RWPE1 (cell line): ENCODE measurements around the gene LAMA2.

ENCODE experiments used
- CTCF ChIA-PET: fragments of 350-600 bp; sonication (Branson Sonifier 250); formaldehyde crosslinking; extraction: SDS; loops from one replicate; lab custom pipeline; 2021; lab: Yijun Ruan, JAX
- POLR2A ChIA-PET: fragments of 400-600 bp; formaldehyde crosslinking; extraction: SDS; loops from one replicate; lab custom pipeline; 2020; ENCODE audit warnings: antibody characterized with exemption; ENCODE audit not compliant: low non-redundant PET; lab: Yijun Ruan, JAX
- DNase-seq: peaks from one replicate; pipeline ENCODE4 v3.0.0; 2012; ENCODE audit warnings: low spot score
- H3K27ac ChIP-seq: fragments of 450-650 bp; 2 replicates; pipeline ENCODE4 v1.5.1; 2017
- CTCF ChIP-seq: fragments of 450-650 bp; conservative IDR thresholded peaks from 2 replicates; pipeline ENCODE4 v1.5.1; 2017; ENCODE audit warnings: low read depth, mild to moderate bottlenecking

The LAMA2 gene

GRCh38 chr6:129276986-129277385, 394.0 kb downstream of the LAMA2 start:
- no peak for DNase-seq
- TF ChIP-seq CTCF = no peak
- ChIA-PET POLR2A (no interaction called here), CTCF (no interaction called here)
- no peak overlapping the region for H3K27ac ChIP-seq

- TF ChIP-seq CTCF = no peak
- H3K27ac ChIP-seq = no peak overlapping the region
- POLR2A ChIA-PET = no interaction called here
- no peak for DNase-seq
- CTCF ChIA-PET = interaction anchor here (0.5 kb wide), 1 partner anchor 75 kb away, joined by 3 read pairs; no protein-coding TSS in a partner anchor
Observed at GRCh38 chr6:129279343-129280292, 396.7 kb downstream of the LAMA2 start.

GRCh38 chr6:129280293-129280644, 397.3 kb downstream of the LAMA2 start:
- ChIA-PET POLR2A (no interaction called here), CTCF (interaction anchor here (0.5 kb wide), 2 partner anchors 75 to 108 kb away, joined by 3 read pairs; no protein-coding TSS in a partner anchor)
- no peak overlapping the region for H3K27ac ChIP-seq
- TF ChIP-seq CTCF = no peak
- DNase-seq = no peak

GRCh38 chr6:129280749-129281148, 397.8 kb downstream of the LAMA2 start:
- CTCF ChIA-PET = interaction anchor here (0.5 to 0.7 kb wide), 2 partner anchors 31 to 108 kb away, joined by 3 read pairs; no protein-coding TSS in a partner anchor
- no peak overlapping the region for H3K27ac ChIP-seq

GRCh38 chr6:129281168-129281796, 398.3 kb downstream of the LAMA2 start:
- ChIA-PET POLR2A (no interaction called here), CTCF (interaction anchor here (0.7 kb wide), 1 partner anchor 32 kb away, joined by 3 read pairs; no protein-coding TSS in a partner anchor)
- no peak overlapping the region for H3K27ac ChIP-seq
- no peak for DNase-seq
- TF ChIP-seq CTCF = no peak

More at GRCh38 chr6:129280749-129281148, 397.8 kb downstream of the LAMA2 start:
- no peak for TF ChIP-seq CTCF
- POLR2A ChIA-PET = no interaction called here
- DNase-seq = no peak

GRCh38 chr6:129282019-129282418, 399.1 kb downstream of the LAMA2 start:
- TF ChIP-seq CTCF = no peak
- ChIA-PET CTCF (no interaction called here), POLR2A (no interaction called here)
- H3K27ac ChIP-seq = no peak overlapping the region
- no peak for DNase-seq
